CD4-positive, alpha-beta T cell treated with Interleukin-2 at 100 ng/mL for 4 hours (primary cell): ENCODE measurements around the gene ZFYVE26.
"Not testable (repeated sequence)": the region's sequence is repeated elsewhere in the genome, so short reads cannot be mapped to it uniquely, and the experiment has no call there.

Experiments used
- DNase-seq: peaks from one replicate; pipeline ENCODE4 v3.0.0-alpha.2; 2020; ENCODE audit warnings: low spot score

ZFYVE26 gene

GRCh38 chr14:67705211-67705610 lies 111.2 kb downstream of the ZFYVE26 start:
- DNase-seq: no peak

- DNase-seq: peak; percentile 68
These were observed 111.8 kb downstream of the ZFYVE26 start for GRCh38 chr14:67704484-67705089.

- DNase-seq: no peak
These were observed 112.4 kb downstream of the ZFYVE26 start for GRCh38 chr14:67703997-67704396.

- DNase-seq: not testable (repeated sequence)
These were observed 114.9 kb downstream of the ZFYVE26 start, which contains the start of gene RDH12 for GRCh38 chr14:67701492-67701891. RDH12 (plus strand) TSS chr14:67701886; CDS start chr14:67722643, 20,757 bp downstream.

- DNase-seq: no peak
These were observed 118.2 kb downstream of the ZFYVE26 start for GRCh38 chr14:67698179-67698578.

- DNase-seq: no peak
These were observed 119.4 kb downstream of the ZFYVE26 start for GRCh38 chr14:67697006-67697405.
